Lower leg skin (tissue), 4 donors: ENCODE data around the gene WDR70. TPM values are rescaled to one million over a fixed set of nuclear protein-coding genes. Genes with fewer than 3 reads are reported as not detected.

Experiments used
- DNase-seq, 2 donors: peaks; one replicate each; pipeline ENCODE4 v3.0.0-alpha.2; 2019; ENCODE audit warnings: low spot score in 2 of 2
- H3K4me3 ChIP-seq: fragments of 200-600 bp; sonication (generic); 2 replicates; pipeline ENCODE4 v1.5.1; 2017; ENCODE audit warnings: mild to moderate bottlenecking, low read depth; ENCODE audit not compliant: poor library complexity, severe bottlenecking
- CTCF ChIP-seq, 3 donors: fragments of 450-650 bp; IDR thresholded peaks; one replicate each; pipeline ENCODE4 v1.5.1; 2016; ENCODE audit warnings: antibody characterized with exemption in 3 of 3, mild to moderate bottlenecking in 3 of 3, moderate library complexity in 2 of 3
- POLR2A ChIP-seq, 2 donors: fragments of 450-650 bp; IDR thresholded peaks; one replicate each; pipeline ENCODE4 v1.6.1; 2016 to 2017; ENCODE audit warnings: antibody characterized with exemption in 2 of 2, mild to moderate bottlenecking in 1 of 2, moderate library complexity in 1 of 2
- WGBS, 2 donors: methylation state at CpG; one replicate each; pipeline ENCODE4 v1.1.5; 2018; 5-methylcytosine and 5-hydroxymethylcytosine counted together
- intact Hi-C: fragments of 100-400 bp; cut with DNase I; formaldehyde crosslinking; loops from one replicate; pipeline ENCODE4 v1.15.0; 2023; ENCODE audit warnings: low total_unique reads
- total RNA-seq, 4 donors: library from RNA; depleted of rRNA; stranded (reverse); fragments of >200 nt; gene quantifications; one replicate each; pipeline ENCODE4 v1.1.0, GENCODE V29; 2016

The WDR70 gene
- total RNA-seq, 4 donors from 2014 or later = 19.1 to 25.5 (median 23.7) TPM

GRCh38 chr5:37694867-37695266 lies 315.7 kb downstream of the WDR70 start:
- no peak for DNase-seq
- no peak for TF ChIP-seq CTCF (IDR thresholded peaks at IDR 0.05)
- TF ChIP-seq POLR2A (IDR thresholded peaks at IDR 0.05) = no peak
- intact Hi-C loops = no loop called here
- no peak overlapping the region for H3K4me3 ChIP-seq

GRCh38 chr5:37695647-37696046 lies 316.5 kb downstream of the WDR70 start:
- H3K4me3 ChIP-seq = no peak overlapping the region
- intact Hi-C loops = no loop called here
- no peak for TF ChIP-seq CTCF (IDR thresholded peaks at IDR 0.05)
- no peak for TF ChIP-seq POLR2A (IDR thresholded peaks at IDR 0.05)
- DNase-seq = no peak
- 87 to 95% methylated on average over 3 of the region's 3 CpGs for WGBS, 2 donors

GRCh38 chr5:37696190-37697021 lies 317.3 kb downstream of the WDR70 start:
- no peak overlapping the region for H3K4me3 ChIP-seq
- no peak for DNase-seq
- intact Hi-C loops = no loop called here
- 84 to 90% methylated on average over 5 of the region's 5 CpGs for WGBS, 2 donors
- TF ChIP-seq POLR2A (IDR thresholded peaks at IDR 0.05) (no peak), CTCF (IDR thresholded peaks at IDR 0.05) (no peak)

GRCh38 chr5:37701868-37702267 lies 322.8 kb downstream of the WDR70 start:
- no peak for DNase-seq
- WGBS, 2 donors = 49% methylated on average over 2 of the region's 2 CpGs
- TF ChIP-seq CTCF (IDR thresholded peaks at IDR 0.05) (no peak), POLR2A (IDR thresholded peaks at IDR 0.05) (no peak)
- intact Hi-C loops = no loop called here
- H3K4me3 ChIP-seq = no peak overlapping the region

GRCh38 chr5:37703841-37704241 lies 324.7 kb downstream of the WDR70 start:
- DNase-seq = no peak
- 92% methylated on average over 4 of the region's 4 CpGs for WGBS, 2 donors
- TF ChIP-seq POLR2A (IDR thresholded peaks at IDR 0.05) (no peak), CTCF (IDR thresholded peaks at IDR 0.05) (no peak)
- intact Hi-C loops = no loop called here
- H3K4me3 ChIP-seq = no peak overlapping the region

- TF ChIP-seq POLR2A (IDR thresholded peaks at IDR 0.05) (no peak), CTCF (IDR thresholded peaks at IDR 0.05) (no peak)
- H3K4me3 ChIP-seq = no peak overlapping the region
- WGBS, 2 donors = 88 to 92% methylated on average over 5 of the region's 5 CpGs
- DNase-seq = no peak
- intact Hi-C loops = no loop called here
Observed at GRCh38 chr5:37704406-37704805, 325.3 kb downstream of the WDR70 start.
